CD14-positive monocyte (primary cell): ENCODE results near the gene ACBD7. TPM values are rescaled to one million over a fixed set of nuclear protein-coding genes. Genes with fewer than 3 reads are reported as not detected.

Source experiments
- DNase-seq, 3 donors: peaks; one replicate each; pipeline ENCODE4 v3.0.0-alpha.2; 2011 to 2022
- H2AFZ ChIP-seq: 2 replicates; pipeline ENCODE4 v1.6.0; 2012; ENCODE audit warnings: mild to moderate bottlenecking, low read depth, low read length, inconsistent platforms; ENCODE audit not compliant: insufficient read depth, poor library complexity, severe bottlenecking
- H3K27ac ChIP-seq, 2 donors: 1 replicate in 1 of 2; 2 replicates in 1 of 2; pipeline ENCODE4 v1.5.1; 2012 to 2013; ENCODE audit warnings: low read length in 2 of 2, control low read depth in 1 of 2, inconsistent platforms in 1 of 2, low read depth in 1 of 2, mild to moderate bottlenecking in 1 of 2
- H3K27me3 ChIP-seq, 2 donors: one replicate each; pipeline versions ENCODE4 v1.6.0 to v1.6.1; 2011 to 2013; ENCODE audit warnings: low read length in 2 of 2; ENCODE audit not compliant: control insufficient read depth in 2 of 2, insufficient read depth in 2 of 2
- H3K36me3 ChIP-seq, 2 donors: replicated peaks in 1 of 2; 1 replicate in 1 of 2; 2 replicates in 1 of 2; pipeline versions ENCODE4 v1.5.1 to v1.6.1; 2012 to 2013; ENCODE audit warnings: low read length in 2 of 2, control low read depth in 1 of 2, inconsistent platforms in 1 of 2, mild to moderate bottlenecking in 1 of 2; ENCODE audit not compliant: insufficient read depth in 2 of 2, control insufficient read depth in 1 of 2
- H3K4me1 ChIP-seq, 2 donors: 1 replicate in 1 of 2; 2 replicates in 1 of 2; pipeline versions ENCODE4 v1.5.1 to v1.6.1; 2012 to 2013; ENCODE audit warnings: low read length in 2 of 2, control low read depth in 1 of 2, inconsistent platforms in 1 of 2, mild to moderate bottlenecking in 1 of 2, moderate library complexity in 1 of 2; ENCODE audit not compliant: insufficient read depth in 2 of 2, control insufficient read depth in 1 of 2
- H3K4me2 ChIP-seq: replicated peaks from 2 replicates; pipeline ENCODE3; 2012; ENCODE audit warnings: low read length, moderate library complexity, mild to moderate bottlenecking; ENCODE audit not compliant: poor library complexity, severe bottlenecking; ENCODE audit errors: extremely low read depth
- H3K4me3 ChIP-seq, 3 experiments: fragments of 200-600 bp in 1 of 3; sonication (generic) in 1 of 3; replicated peaks in 1 of 3; 1 replicate in 2 of 3; 2 replicates in 1 of 3; pipeline ENCODE4 v1.5.1; 2011 to 2013; ENCODE audit warnings: low read length in 3 of 3, mild to moderate bottlenecking in 3 of 3, control low read depth in 2 of 3, low read depth in 2 of 3, inconsistent platforms in 1 of 3, moderate library complexity in 1 of 3
- H3K79me2 ChIP-seq: 2 replicates; pipeline ENCODE4 v1.6.0; 2012; ENCODE audit warnings: mild to moderate bottlenecking, control low read depth, inconsistent platforms, low read length, moderate library complexity; ENCODE audit not compliant: insufficient read depth
- H3K9ac ChIP-seq: 2 replicates; pipeline ENCODE4 v1.6.0; 2017; ENCODE audit warnings: low read length, mild to moderate bottlenecking; ENCODE audit not compliant: insufficient read depth, poor library complexity, severe bottlenecking
- H3K9me3 ChIP-seq, 2 donors: replicated peaks in 1 of 2; 1 replicate in 1 of 2; 2 replicates in 1 of 2; pipeline versions ENCODE4 v1.5.1 to v1.6.1; 2012 to 2013; ENCODE audit warnings: low read length in 2 of 2, control low read depth in 1 of 2; ENCODE audit not compliant: control insufficient read depth in 1 of 2, insufficient read depth in 1 of 2
- H4K20me1 ChIP-seq: 2 replicates; pipeline ENCODE4 v1.6.0; 2012; ENCODE audit warnings: mild to moderate bottlenecking, low read length, control low read depth, moderate library complexity; ENCODE audit not compliant: insufficient read depth
- H3K27ac Mint-ChIP-seq, 7 donors: one replicate each; pipeline ENCODE4 v1.8.0; 2020; ENCODE audit warnings: mild to moderate bottlenecking in 7 of 7, mixed read lengths in 7 of 7, moderate library complexity in 6 of 7, inconsistent platforms in 2 of 7
- H3K27me3 Mint-ChIP-seq, 3 donors: one replicate each; pipeline ENCODE4 v1.8.0; 2021 to 2022; ENCODE audit warnings: low read depth in 3 of 3, mild to moderate bottlenecking in 3 of 3, mixed read lengths in 3 of 3, moderate library complexity in 3 of 3, inconsistent platforms in 1 of 3
- H3K36me3 Mint-ChIP-seq, 2 donors: one replicate each; pipeline ENCODE4 v1.8.0; 2020; ENCODE audit warnings: mixed read lengths in 2 of 2, inconsistent platforms in 1 of 2, mild to moderate bottlenecking in 1 of 2
- H3K4me1 Mint-ChIP-seq: one replicate; pipeline ENCODE4 v1.8.0; 2020; ENCODE audit warnings: mild to moderate bottlenecking, mixed read lengths
- H3K4me3 Mint-ChIP-seq, 2 donors: one replicate each; pipeline ENCODE4 v1.8.0; 2020; ENCODE audit warnings: mild to moderate bottlenecking in 2 of 2, mixed read lengths in 2 of 2, moderate library complexity in 1 of 2
- H3K9me3 Mint-ChIP-seq, 7 donors: one replicate each; pipeline ENCODE4 v1.8.0; 2020 to 2022; ENCODE audit warnings: mixed read lengths in 7 of 7, mild to moderate bottlenecking in 6 of 7, moderate library complexity in 6 of 7, inconsistent platforms in 2 of 7
- CTCF ChIP-seq: fragments of 200-600 bp; IDR thresholded peaks from one replicate; pipeline ENCODE4 v1.8.0; 2022; ENCODE audit warnings: antibody characterized with exemption, mild to moderate bottlenecking
- WGBS: methylation state at CpG from one replicate; pipeline ENCODE4 v1.1.5; 2013; ENCODE audit warnings: missing lambda C conversion rate; ENCODE audit not compliant: insufficient coverage; 5-methylcytosine and 5-hydroxymethylcytosine counted together
- intact Hi-C, 2 donors: fragments of 100-400 bp; cut with micrococcal nuclease; formaldehyde crosslinking; loops; one replicate each; pipeline versions ENCODE4 v1.15.0 to v1.15.1; 2023
- polyA plus RNA-seq, 3 donors: library from polyadenylated mRNA; depleted of rRNA in 1 of 3; unstranded in 2 of 3; stranded (reverse) in 1 of 3; fragments of 300-500 nt in 2 of 3; fragments of >200 nt in 1 of 3; fragmentation: Illumina TruSeq in 2 of 3; gene quantifications; 1 replicate in 2 of 3; 2 replicates in 1 of 3; pipeline ENCODE4 v1.2.3, GENCODE V29; 2012 to 2021

The ACBD7 gene
- polyA plus RNA-seq, 3 donors: 0.11 TPM; not detected in 2

- no peaks in the 10 kb centered on the region for H3K27me3 ChIP-seq
- H3K27ac ChIP-seq: no peak overlapping the region
- Mint-ChIP-seq H3K4me3 (no peak overlapping the region), H3K4me1 (peaks cover 47% of the 10 kb centered on the region), H3K9me3 (peaks cover 0 to 22% (median 16%) of the 10 kb centered on the region in 7 donors), H3K27me3 (peaks cover 0 to 9% (median 0%) of the 10 kb centered on the region in 3 donors), H3K36me3 (no peaks in the 10 kb centered on the region), H3K27ac (no peak overlapping the region)
- H3K9me3 ChIP-seq: peaks cover 10 to 12% of the 10 kb centered on the region in 2 donors
- no peak overlapping the region for H3K9ac ChIP-seq
- TF ChIP-seq CTCF: no peak
- intact Hi-C loops: no loop called here
- no peaks in the 10 kb centered on the region for H3K36me3 ChIP-seq
- H3K79me2 ChIP-seq: no peaks in the 10 kb centered on the region
- H3K4me2 ChIP-seq: no peak overlapping the region
- no peak overlapping the region for H3K4me3 ChIP-seq
- DNase-seq: no peak
- H2AFZ ChIP-seq: no peak overlapping the region
- WGBS: 97% methylated on average over 8 of the region's 10 CpGs
- H3K4me1 ChIP-seq: peaks cover 50 to 53% of the 10 kb centered on the region in 2 donors
- H4K20me1 ChIP-seq: no peaks in the 10 kb centered on the region
These were observed 50.2 kb downstream of the ACBD7 start for GRCh38 chr10:15038416-15038815.

- H3K27me3 Mint-ChIP-seq: peaks cover 0 to 9% (median 1%) of the 10 kb centered on the region in 3 donors
- WGBS: 100% methylated on average over 2 of the region's 4 CpGs
- no peaks in the 10 kb centered on the region for H3K36me3 Mint-ChIP-seq
These were observed 50.9 kb downstream of the ACBD7 start for GRCh38 chr10:15037691-15038090.

More at GRCh38 chr10:15037691-15038090, 50.9 kb downstream of the ACBD7 start:
- no peak for TF ChIP-seq CTCF
- Histone ChIP-seq H3K9ac (no peak overlapping the region), H3K9me3 (peaks cover 4 to 5% of the 10 kb centered on the region in 2 donors), H4K20me1 (no peaks in the 10 kb centered on the region), H2AFZ (no peak overlapping the region), H3K36me3 (no peaks in the 10 kb centered on the region), H3K79me2 (no peaks in the 10 kb centered on the region), H3K27ac (no peak overlapping the region), H3K27me3 (no peaks in the 10 kb centered on the region), H3K4me1 (peaks cover 56 to 57% of the 10 kb centered on the region in 2 donors), H3K4me2 (no peak overlapping the region), H3K4me3 (no peak overlapping the region)
- no peak for DNase-seq
- H3K27ac Mint-ChIP-seq: no peak overlapping the region
- intact Hi-C loops: no loop called here
- H3K4me1 Mint-ChIP-seq: peaks cover 54% of the 10 kb centered on the region
- no peak overlapping the region for H3K4me3 Mint-ChIP-seq
- peaks cover 0 to 15% (median 9%) of the 10 kb centered on the region in 7 donors for H3K9me3 Mint-ChIP-seq
